HAP-1 (cell line): ENCODE data around the gene R3HDM4.

Source experiments
- DNase-seq, 2 experiments: peaks; one replicate each; pipeline ENCODE4 v3.0.0-alpha.2; 2016 to 2020; ENCODE audit warnings: low spot score in 2 of 2
- H3K27me3 ChIP-seq: fragments of 250-450 bp; sonication (Bioruptor Pico); 2 replicates; pipeline ENCODE4 v1.5.1; 2020; ENCODE audit warnings: low read depth, mild to moderate bottlenecking, moderate library complexity
- H3K36me3 ChIP-seq: fragments of 250-450 bp; sonication (Bioruptor Pico); replicated peaks from 2 replicates; pipeline ENCODE4 v1.5.1; 2020; ENCODE audit warnings: mild to moderate bottlenecking
- H3K4me1 ChIP-seq: fragments of 250-450 bp; sonication (Bioruptor Pico); 2 replicates; pipeline ENCODE4 v1.5.1; 2020; ENCODE audit warnings: mild to moderate bottlenecking
- H3K4me3 ChIP-seq: fragments of 250-450 bp; sonication (Bioruptor Pico); 2 replicates; pipeline ENCODE4 v1.5.1; 2020; ENCODE audit warnings: mild to moderate bottlenecking, moderate library complexity
- H3K9me3 ChIP-seq: fragments of 250-450 bp; sonication (Bioruptor Pico); 2 replicates; pipeline ENCODE4 v1.5.1; 2020; ENCODE audit warnings: mild to moderate bottlenecking, moderate library complexity
- in situ Hi-C: fragments of 300-500 bp; cut with MboI; formaldehyde crosslinking; loops from 3 replicates; pipeline ENCODE4 v1.14.3; 2020; ENCODE audit warnings: low sequenced_read_pairs, inconsistent platforms, mixed read lengths

The R3HDM4 gene

DNA sequence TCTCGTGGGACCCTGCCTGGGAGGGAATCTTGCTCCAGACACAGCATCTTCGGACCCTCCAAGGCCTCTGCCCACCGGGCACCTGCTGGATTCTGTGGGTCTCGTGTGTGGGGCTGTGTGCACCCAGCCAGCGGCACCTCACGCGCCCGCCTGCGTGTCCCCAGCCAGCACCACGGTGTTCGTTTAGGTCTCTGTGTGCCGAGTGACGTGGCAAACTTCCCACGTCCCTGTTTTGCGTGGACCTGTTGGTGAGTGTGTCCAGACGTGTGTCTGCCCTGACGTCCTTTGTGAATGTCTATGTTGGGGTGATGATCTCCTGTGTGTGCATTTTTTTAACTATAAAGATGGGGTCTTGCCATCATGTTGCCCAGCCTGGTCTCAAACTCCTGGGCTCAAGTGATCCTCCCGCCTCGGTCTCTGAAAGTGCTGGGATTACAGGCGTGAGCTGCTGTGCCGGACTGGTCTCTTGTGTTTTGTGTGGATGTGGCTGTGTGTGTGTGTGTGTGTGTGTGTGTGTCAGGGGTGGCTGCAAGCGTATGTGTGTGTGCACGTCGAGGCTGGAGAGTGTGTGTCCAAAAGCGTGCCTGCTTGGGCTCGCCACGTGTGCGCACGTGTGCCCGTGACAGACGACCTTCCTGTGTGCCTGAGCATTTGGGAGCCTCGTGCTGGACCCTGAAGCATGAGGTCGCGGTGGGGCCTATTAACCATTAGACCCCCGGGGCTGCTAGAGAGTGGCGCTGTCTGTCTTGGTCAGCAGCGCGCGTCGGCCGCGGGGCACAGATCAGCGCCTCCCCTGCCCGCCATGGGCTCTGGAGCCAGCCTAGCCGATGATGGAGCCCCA, 28.5 kb upstream of the R3HDM4 start:
- Histone ChIP-seq H3K36me3 (peaks cover 24% of the 10 kb centered on the region), H3K27me3 (no peaks in the 10 kb centered on the region), H3K9me3 (no peaks in the 10 kb centered on the region), H3K4me3 (no peak overlapping the region), H3K4me1 (no peaks in the 10 kb centered on the region)
- in situ Hi-C loops, result no loop called here
- no peak for DNase-seq

DNA sequence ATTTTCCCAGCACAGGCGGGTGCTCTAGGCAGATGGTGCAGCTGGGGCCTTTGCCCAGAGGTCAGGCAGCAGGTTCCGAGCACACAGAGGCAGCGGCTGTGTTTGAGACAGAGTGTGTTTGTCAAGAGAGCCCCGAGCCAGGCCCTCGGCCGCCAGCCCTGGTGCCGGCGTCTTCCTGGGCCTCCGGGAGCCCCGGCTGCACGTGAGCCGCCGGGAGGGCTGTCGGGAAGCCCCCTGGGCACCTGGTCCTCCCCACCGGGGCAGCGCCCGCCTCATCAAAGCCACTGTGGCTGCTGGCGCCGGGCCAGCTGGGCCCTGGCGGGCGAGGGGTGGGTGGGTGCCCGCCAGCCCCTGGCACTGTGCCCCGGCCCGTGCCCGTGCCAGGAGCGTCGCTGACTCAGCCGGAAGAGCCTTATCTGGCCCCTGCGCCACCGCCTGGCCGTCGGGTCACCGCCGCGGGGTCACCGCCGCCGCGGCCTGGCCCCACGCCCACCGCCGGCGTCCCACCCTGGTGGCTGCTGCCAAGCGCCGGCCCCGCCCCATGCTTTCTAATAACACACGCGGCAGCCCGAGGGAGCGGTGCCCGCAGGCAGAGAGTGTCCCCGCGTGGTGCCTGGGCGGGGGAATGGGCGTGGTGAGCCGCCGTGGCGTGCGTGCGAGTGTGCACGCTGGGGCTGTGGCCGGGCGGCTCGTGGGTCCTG, 27.7 kb upstream of the R3HDM4 start:
- DNase-seq, result no peak

DNA sequence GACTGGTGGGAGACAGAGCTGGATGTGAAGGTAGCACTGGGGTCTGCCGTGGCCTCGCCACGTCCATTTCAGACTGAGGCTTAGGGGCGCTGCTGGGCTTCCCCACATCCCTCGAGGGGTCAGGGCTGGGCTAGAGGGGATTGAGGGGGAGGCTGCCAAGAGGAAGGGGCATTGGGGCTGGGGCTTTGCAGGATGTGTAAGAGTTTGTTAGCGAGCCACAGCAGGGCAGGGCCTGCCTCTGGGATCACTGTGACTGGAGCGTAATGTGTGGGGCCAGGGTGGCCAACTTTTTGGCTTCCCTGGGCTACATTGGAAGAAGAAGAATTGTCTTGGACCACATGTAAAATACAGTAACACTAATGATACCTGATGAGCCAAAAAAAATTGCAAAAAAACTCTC, 26.9 kb upstream of the R3HDM4 start:
- peaks cover 34% of the 10 kb centered on the region for H3K36me3 ChIP-seq
- H3K4me1 ChIP-seq, result no peaks in the 10 kb centered on the region
- no peak for DNase-seq
- H3K4me3 ChIP-seq, result no peak overlapping the region
- no peaks in the 10 kb centered on the region for H3K9me3 ChIP-seq
- H3K27me3 ChIP-seq, result no peaks in the 10 kb centered on the region
- in situ Hi-C loops, result no loop called here

More for the DNA sequence above, 27.7 kb upstream of the R3HDM4 start:
- H3K9me3 ChIP-seq, result no peaks in the 10 kb centered on the region
- no peak overlapping the region for H3K4me3 ChIP-seq
- in situ Hi-C loops, result no loop called here
- no peaks in the 10 kb centered on the region for H3K4me1 ChIP-seq
- no peaks in the 10 kb centered on the region for H3K27me3 ChIP-seq
- H3K36me3 ChIP-seq, result peaks cover 29% of the 10 kb centered on the region

DNA sequence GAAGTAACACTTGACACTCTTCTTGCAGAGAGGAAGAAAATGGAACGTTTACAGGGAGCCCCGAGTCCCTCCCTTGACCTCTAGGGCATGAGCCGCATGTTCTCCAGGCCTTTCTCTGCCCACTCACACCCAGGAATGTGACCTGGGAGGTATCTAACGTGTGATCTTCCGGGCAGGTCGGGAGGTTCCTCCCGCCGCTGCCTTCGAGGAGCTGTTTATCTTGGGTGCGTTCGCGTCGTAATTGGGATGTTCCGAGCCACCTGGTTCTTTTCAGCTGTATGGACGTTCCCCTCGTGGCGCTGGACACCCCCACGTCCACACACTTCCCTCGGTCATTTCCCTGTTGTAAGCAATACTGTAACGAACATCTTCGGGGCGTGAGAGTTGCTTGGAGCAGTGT, 26.4 kb upstream of the R3HDM4 start:
- Histone ChIP-seq H3K27me3 (no peaks in the 10 kb centered on the region), H3K9me3 (no peaks in the 10 kb centered on the region), H3K4me1 (no peaks in the 10 kb centered on the region), H3K36me3 (peaks cover 37% of the 10 kb centered on the region), H3K4me3 (no peak overlapping the region)
- DNase-seq, result no peak
- in situ Hi-C loops, result no loop called here

DNA sequence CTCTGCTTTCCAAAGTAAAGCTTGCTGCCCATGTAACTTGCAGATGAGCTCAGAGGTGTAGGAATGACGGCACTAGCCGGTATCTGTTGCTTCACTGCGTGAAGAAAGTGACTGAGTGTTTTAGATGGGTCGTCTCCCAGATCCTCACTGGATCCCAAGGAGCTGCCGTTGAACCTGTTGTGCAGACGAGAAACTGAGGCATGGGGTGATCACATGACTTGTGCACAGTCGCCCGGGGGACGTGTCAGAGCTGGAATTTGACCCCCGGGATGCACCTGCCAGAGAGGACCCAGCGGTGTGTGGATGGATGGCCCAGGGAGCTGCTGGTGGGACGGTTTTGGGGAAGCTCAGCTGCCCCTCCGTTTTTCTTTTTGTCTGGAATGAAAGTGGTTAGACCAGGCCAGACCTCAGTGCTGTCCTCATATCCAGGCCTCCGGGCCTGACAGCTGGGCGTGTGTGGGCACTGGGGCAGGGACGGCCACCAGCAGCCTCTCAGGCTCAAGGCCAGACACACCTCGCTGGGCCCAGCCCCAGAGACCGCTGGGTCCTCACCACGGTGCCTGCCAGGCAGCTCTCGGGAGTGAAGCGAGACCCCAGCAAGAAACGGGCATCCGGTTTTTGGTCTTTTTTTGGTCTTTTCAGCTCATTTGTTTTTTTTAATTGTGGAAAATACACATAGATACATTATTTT, 25.4 kb upstream of the R3HDM4 start:
- no peaks in the 10 kb centered on the region for H3K4me1 ChIP-seq
- peaks cover 39% of the 10 kb centered on the region for H3K36me3 ChIP-seq
- no peaks in the 10 kb centered on the region for H3K27me3 ChIP-seq
- H3K4me3 ChIP-seq, result no peak overlapping the region
- no peaks in the 10 kb centered on the region for H3K9me3 ChIP-seq
- no peak for DNase-seq
- in situ Hi-C loops, result no loop called here

DNA sequence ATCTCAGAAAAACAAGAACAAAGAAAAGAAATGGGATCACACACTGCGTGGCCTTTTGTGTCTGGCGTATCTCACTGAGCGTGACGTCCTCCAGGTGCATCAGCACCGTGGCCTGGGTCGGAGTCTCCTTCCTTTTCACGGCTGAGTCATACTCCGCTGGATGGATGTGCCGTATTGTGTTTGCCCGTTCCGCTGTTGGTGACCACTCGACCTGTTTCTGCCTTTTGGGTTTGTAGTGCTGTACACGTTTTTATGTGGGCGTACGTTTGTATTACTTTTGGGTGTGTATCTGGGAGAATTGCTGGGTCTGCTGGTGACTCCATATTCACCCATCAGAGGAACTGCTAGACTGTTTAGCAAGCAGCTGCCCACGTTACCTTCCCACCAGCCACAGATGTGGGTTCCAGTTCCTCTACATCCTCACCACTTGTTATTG, 24.3 kb upstream of the R3HDM4 start:
- in situ Hi-C loops, result no loop called here
- no peak overlapping the region for H3K4me3 ChIP-seq
- no peaks in the 10 kb centered on the region for H3K27me3 ChIP-seq
- DNase-seq, result no peak
- H3K36me3 ChIP-seq, result peaks cover 35% of the 10 kb centered on the region
- H3K9me3 ChIP-seq, result no peaks in the 10 kb centered on the region
- no peaks in the 10 kb centered on the region for H3K4me1 ChIP-seq

DNA sequence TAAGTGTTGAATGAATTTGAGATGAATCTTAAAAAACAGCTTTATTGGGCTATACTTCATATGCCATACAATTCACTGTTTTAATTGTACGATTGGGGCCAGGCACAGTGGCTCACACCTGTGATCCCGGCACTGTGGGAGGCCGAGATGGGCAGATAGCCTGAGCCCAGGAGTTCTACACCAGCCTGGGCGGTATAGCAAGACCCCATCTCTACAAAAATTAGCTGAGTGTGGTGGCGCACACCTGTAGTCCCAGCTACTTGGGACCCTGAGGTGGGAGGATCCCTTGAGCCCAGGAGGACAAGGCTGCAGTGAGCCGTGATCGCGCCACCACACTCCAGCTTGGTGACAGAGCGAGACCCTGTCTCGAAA, 23.1 kb upstream of the R3HDM4 start:
- no peak overlapping the region for H3K4me3 ChIP-seq
- H3K9me3 ChIP-seq, result no peaks in the 10 kb centered on the region
- H3K27me3 ChIP-seq, result no peaks in the 10 kb centered on the region
- no peaks in the 10 kb centered on the region for H3K4me1 ChIP-seq
- H3K36me3 ChIP-seq, result peaks cover 39% of the 10 kb centered on the region
- in situ Hi-C loops, result no loop called here
- DNase-seq, result no peak

DNA sequence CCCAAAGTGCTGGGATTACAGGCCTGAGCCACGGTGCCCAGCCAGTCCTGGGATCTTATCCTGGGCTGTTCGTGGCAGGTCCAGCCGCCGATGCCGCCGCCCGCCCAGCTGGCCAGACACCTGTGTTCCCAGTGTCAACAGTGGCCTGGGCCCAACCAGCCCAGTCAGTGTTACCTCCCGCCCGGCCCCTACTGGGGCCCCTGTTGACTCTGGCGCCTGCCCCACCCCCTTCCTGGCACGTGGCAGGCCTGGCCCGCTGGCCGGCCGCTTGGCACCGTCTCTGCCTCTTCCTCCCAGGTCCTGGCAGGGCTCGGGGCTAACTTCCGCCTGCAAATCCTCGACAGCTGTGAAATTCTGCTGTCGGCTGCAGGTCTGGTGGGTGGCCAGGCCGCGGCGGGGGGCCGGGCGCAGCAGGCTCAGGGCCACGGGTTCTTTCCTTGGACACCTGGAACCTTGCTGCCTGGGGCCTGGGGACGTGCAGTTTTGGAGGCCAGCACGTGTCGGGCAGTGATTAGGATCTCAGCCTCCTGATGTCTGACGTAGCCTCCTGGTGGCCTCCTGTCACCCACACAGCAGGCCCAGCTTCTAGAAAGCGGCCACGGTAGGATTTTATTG, 22.0 kb upstream of the R3HDM4 start:
- peaks cover 40% of the 10 kb centered on the region for H3K36me3 ChIP-seq
- no peaks in the 10 kb centered on the region for H3K4me1 ChIP-seq
- in situ Hi-C loops, result no loop called here
- H3K4me3 ChIP-seq, result no peak overlapping the region
- H3K9me3 ChIP-seq, result no peaks in the 10 kb centered on the region
- DNase-seq, result no peak
- H3K27me3 ChIP-seq, result no peaks in the 10 kb centered on the region

DNA sequence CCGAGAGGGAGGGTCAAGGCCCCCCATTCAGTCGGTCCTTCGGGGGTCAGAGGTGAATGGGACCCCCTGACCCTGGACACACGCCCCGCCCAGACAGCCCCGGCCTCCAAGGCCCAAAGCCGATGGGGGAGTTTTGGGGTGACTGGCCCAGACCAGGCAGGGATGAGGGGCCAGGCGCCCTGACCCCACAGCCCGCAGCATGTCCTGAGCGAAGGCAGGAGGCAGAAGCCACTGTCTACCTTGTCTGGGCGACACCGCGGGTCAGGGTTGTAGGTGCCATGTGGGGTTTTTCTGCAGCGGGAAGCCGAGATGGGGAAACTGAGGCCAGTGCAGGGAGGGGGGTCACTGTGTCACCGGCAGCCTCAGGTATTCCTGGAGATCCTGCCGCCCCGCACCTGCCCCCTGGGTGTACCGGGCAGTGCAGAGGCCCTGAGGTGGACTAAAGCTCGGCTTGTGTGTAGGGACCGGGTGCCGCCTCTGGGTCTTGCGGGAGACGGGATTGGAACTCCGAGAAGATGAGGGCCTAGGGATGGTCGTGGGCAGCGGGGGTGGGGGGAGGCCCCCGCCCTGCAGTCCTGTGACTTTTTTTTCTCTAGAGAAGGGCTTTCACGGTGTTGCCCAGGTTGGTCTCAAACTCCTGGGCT, 21.3 kb upstream of the R3HDM4 start:
- H3K36me3 ChIP-seq, result peaks cover 43% of the 10 kb centered on the region
- DNase-seq, result no peak
- H3K4me3 ChIP-seq, result no peak overlapping the region
- H3K9me3 ChIP-seq, result no peaks in the 10 kb centered on the region
- H3K4me1 ChIP-seq, result no peaks in the 10 kb centered on the region
- in situ Hi-C loops, result no loop called here
- no peaks in the 10 kb centered on the region for H3K27me3 ChIP-seq

DNA sequence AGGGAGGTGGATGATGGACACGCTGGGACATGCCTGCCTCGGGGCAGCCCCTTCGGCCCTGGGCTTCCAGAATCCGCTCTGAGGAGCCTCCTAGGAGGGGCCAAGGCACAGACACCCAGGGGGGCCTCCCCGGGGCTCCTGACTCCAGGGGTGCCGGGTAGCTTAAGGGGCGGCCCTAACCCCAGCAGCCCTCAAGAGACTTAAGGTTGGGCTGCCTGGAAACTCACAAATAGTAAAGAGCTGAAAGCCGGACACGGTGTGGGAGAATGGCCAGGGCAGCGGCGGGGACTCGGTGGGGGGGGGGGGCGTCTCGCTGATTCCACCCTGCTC, 20.5 kb upstream of the R3HDM4 start:
- H3K27me3 ChIP-seq, result no peaks in the 10 kb centered on the region
- no peak for DNase-seq
- in situ Hi-C loops, result no loop called here
- no peak overlapping the region for H3K4me3 ChIP-seq
- no peaks in the 10 kb centered on the region for H3K9me3 ChIP-seq
- no peaks in the 10 kb centered on the region for H3K4me1 ChIP-seq
- peaks cover 46% of the 10 kb centered on the region for H3K36me3 ChIP-seq

DNA sequence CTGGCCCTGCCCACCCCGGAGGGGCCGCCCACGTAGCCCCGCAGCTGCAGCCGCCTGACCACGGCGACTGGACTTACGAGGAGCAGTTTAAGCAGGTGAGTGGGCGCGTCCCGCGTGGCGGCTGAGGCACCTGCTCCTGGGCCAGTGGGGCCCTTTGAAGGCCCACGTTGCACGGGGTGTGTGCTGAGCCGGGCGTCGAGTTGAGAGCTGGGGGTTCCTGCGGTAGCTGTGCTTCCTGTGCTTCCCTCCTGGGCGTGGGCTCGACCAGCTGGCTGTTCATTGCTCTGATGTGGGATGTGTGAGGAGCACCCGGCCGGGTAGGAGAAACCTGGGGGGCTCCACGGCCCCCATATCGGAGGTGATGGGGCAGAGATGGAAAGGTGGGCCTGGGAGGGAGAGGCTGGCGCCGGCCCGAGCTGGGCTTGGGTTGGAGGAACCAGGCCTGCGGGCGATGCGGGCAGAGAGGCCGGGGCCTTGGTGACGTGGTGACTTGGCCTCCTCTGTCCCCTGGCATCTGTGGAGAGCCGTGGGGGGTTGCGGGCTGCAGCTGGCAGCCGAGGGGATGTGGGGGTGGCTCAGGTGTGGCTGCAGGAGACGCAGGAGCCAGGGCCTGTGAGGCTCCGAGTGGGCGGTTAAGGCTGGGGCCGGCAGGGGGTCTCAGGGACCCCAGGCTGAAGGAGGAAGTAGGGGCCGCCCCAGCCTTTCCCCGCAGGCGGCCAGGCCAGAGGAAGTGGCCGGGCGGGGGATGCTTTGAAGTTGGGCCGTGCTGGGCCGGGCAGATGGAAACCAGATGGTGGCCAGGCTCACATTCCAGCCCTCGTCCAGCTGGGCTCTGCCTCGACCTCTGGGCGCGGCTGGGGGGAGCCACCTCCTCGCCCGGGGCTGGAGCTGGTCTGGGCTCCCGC, 19.9 kb upstream of the R3HDM4 start:
- H3K36me3 ChIP-seq, result peaks cover 43% of the 10 kb centered on the region
- DNase-seq, result no peak
- no peaks in the 10 kb centered on the region for H3K9me3 ChIP-seq
- no peak overlapping the region for H3K4me3 ChIP-seq
- no peaks in the 10 kb centered on the region for H3K4me1 ChIP-seq
- in situ Hi-C loops, result no loop called here
- H3K27me3 ChIP-seq, result no peaks in the 10 kb centered on the region

DNA sequence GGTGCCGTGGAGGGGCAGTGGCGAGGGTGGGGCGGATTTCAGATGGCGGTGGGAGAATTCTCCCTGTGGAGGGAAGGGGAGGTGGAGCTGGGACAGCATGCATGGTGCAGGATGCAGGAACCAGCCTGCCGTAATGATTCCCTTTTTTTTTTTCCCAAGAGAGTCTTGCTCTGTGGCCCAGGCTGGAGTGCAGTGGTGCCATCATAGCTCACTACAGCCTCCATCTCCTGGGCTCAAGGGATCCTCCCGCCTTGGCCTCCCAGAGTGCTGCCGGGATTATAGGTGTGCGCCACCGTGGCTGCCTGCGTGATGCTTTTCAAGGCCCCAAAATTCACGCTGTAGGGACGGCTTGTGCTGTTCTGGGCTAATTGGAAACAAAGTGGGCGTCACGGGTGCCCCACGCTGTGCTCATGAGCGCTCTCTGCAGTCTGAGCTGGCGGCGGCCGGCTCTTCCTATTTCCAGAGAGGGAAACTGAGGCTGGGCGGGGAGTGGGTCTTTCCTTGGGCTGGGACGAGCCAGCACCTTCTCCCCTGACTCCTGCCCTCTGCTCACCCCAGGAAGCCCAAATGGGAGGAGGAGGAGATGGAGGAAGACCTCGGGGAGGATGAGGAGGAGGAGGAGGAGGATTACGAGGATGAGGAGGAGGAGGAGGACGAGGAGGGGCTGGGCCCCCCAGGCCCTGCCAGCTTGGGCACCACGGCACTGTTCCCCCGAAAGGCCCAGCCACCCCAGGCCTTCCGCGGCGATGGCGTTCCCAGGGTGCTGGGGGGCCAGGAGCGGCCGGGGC, 19.0 kb upstream of the R3HDM4 start:
- peaks cover 43% of the 10 kb centered on the region for H3K36me3 ChIP-seq
- H3K4me3 ChIP-seq, result no peak overlapping the region
- no peaks in the 10 kb centered on the region for H3K27me3 ChIP-seq
- no peak for DNase-seq
- no peaks in the 10 kb centered on the region for H3K9me3 ChIP-seq
- in situ Hi-C loops, result no loop called here
- H3K4me1 ChIP-seq, result no peaks in the 10 kb centered on the region
